ENCODE data around the gene UBE2Z. TPM values are rescaled to one million over a fixed set of nuclear protein-coding genes. Genes with fewer than 3 reads are reported as not detected.

The UBE2Z gene
- total RNA-seq, 2 experiments from 2014 or later: 52.3 to 81.1 TPM

- DNase-seq (ENCODE audit: low spot score): no peak
- Histone ChIP-seq H3K27ac (ENCODE audit: low read depth, low read length, poor library complexity, severe bottlenecking) (peak overlapping the region; percentile 46), H3K4me1 (ENCODE audit: insufficient read depth, low read length, poor library complexity, severe bottlenecking) (peaks cover 19% of the 10 kb centered on the region), H2AFZ (ENCODE audit: low read length) (peak overlapping the region; percentile 35; the same call in 1 of the 2 replicates), H3K9me3 (ENCODE audit: low read length) (no peaks in the 10 kb centered on the region), H3K4me2 (ENCODE audit: low read length) (peak overlapping the region; percentile 93), H4K20me1 (ENCODE audit: insufficient read depth, low read length) (no peaks in the 10 kb centered on the region), H3K9me2 (ENCODE audit: insufficient read depth, low read length) (no peaks in the 10 kb centered on the region), H3K4me3 (ENCODE audit: low read depth, low read length, poor library complexity, severe bottlenecking) (peak overlapping the region; percentile 96), H3K79me2 (ENCODE audit: insufficient read depth, low read depth, low read length) (peaks cover 25% of the 10 kb centered on the region), H3K36me3 (ENCODE audit: insufficient read depth, low read length) (peaks cover 44% of the 10 kb centered on the region)
- no TSS peak for BruUV-seq (replicated peaks)
- ChIA-PET POLR2A (interaction anchor here (1.5 to 2.6 kb wide), 2 partner anchors 11 to 14 kb away, joined by 7 to 14 read pairs; partner anchors contain the start of gene UBE2Z), CTCF (ENCODE audit: unreplicated experiment) (no interaction called here)
- TF ChIP-seq EZH2phosphoT487 (IDR thresholded peaks at IDR 0.05; ENCODE audit: borderline replicate concordance, low read depth, low read length) (no peak), CTCF (conservative IDR thresholded peaks at IDR 0.05; ENCODE audit: low read length) (no peak)
- intact Hi-C loops (cut with micrococcal nuclease; ENCODE audit: unreplicated experiment): loop anchor here (2.0 kb wide), 1 partner anchor 139 kb away; no protein-coding TSS in a partner anchor
Observed at GRCh38 chr17:48893646-48894508, 14.3 kb upstream of the UBE2Z start.

GRCh38 chr17:48894886-48895285 lies 13.3 kb upstream of the UBE2Z start:
- H4K20me1 ChIP-seq (ENCODE audit: insufficient read depth, low read length): no peaks in the 10 kb centered on the region
- DNase-seq (ENCODE audit: low spot score): no peak
- intact Hi-C loops (cut with micrococcal nuclease; ENCODE audit: unreplicated experiment): no loop called here
- peaks cover 44% of the 10 kb centered on the region for H3K36me3 ChIP-seq (ENCODE audit: insufficient read depth, low read length)
- BruUV-seq (replicated peaks): no TSS peak
- CTCF ChIA-PET (ENCODE audit: unreplicated experiment): no interaction called here
- H3K9me3 ChIP-seq (ENCODE audit: low read length): no peaks in the 10 kb centered on the region
- no peak overlapping the region for H3K4me3 ChIP-seq (ENCODE audit: low read depth, low read length, poor library complexity, severe bottlenecking)
- no peak overlapping the region for H2AFZ ChIP-seq (ENCODE audit: low read length)
- no peak for TF ChIP-seq CTCF (conservative IDR thresholded peaks at IDR 0.05; ENCODE audit: low read length)
- no peak for TF ChIP-seq EZH2phosphoT487 (IDR thresholded peaks at IDR 0.05; ENCODE audit: borderline replicate concordance, low read depth, low read length)
- no peak overlapping the region for H3K4me2 ChIP-seq (ENCODE audit: low read length)
- H3K27ac ChIP-seq (ENCODE audit: low read depth, low read length, poor library complexity, severe bottlenecking): no peak overlapping the region
- peaks cover 19% of the 10 kb centered on the region for H3K4me1 ChIP-seq (ENCODE audit: insufficient read depth, low read length, poor library complexity, severe bottlenecking)
- no peaks in the 10 kb centered on the region for H3K9me2 ChIP-seq (ENCODE audit: insufficient read depth, low read length)
- H3K79me2 ChIP-seq (ENCODE audit: insufficient read depth, low read depth, low read length): peaks cover 25% of the 10 kb centered on the region
- POLR2A ChIA-PET: interaction anchor here (1.5 to 2.6 kb wide), 2 partner anchors 10 to 13 kb away, joined by 7 to 14 read pairs; partner anchors contain the start of gene UBE2Z

- Histone ChIP-seq H3K27ac (ENCODE audit: low read depth, low read length, poor library complexity, severe bottlenecking) (no peak overlapping the region), H2AFZ (ENCODE audit: low read length) (no peak overlapping the region), H3K79me2 (ENCODE audit: insufficient read depth, low read depth, low read length) (no peaks in the 10 kb centered on the region), H3K9me2 (ENCODE audit: insufficient read depth, low read length) (no peaks in the 10 kb centered on the region), H3K9me3 (ENCODE audit: low read length) (no peaks in the 10 kb centered on the region), H3K4me3 (ENCODE audit: low read depth, low read length, poor library complexity, severe bottlenecking) (no peak overlapping the region), H3K4me2 (ENCODE audit: low read length) (no peak overlapping the region), H3K4me1 (ENCODE audit: insufficient read depth, low read length, poor library complexity, severe bottlenecking) (no peaks in the 10 kb centered on the region), H4K20me1 (ENCODE audit: insufficient read depth, low read length) (no peaks in the 10 kb centered on the region), H3K36me3 (ENCODE audit: insufficient read depth, low read length) (peaks cover 22% of the 10 kb centered on the region)
- no TSS peak for BruUV-seq (replicated peaks)
- CTCF ChIA-PET (ENCODE audit: unreplicated experiment): no interaction called here
- POLR2A ChIA-PET: interaction anchor here (0.6 to 1.5 kb wide), 2 partner anchors 9 to 346 kb away, joined by 5 read pairs; partner anchors contain the start of gene ATP5MC1
- intact Hi-C loops (cut with micrococcal nuclease; ENCODE audit: unreplicated experiment): no loop called here
- no peak for DNase-seq (ENCODE audit: low spot score)
- TF ChIP-seq CTCF (conservative IDR thresholded peaks at IDR 0.05; ENCODE audit: low read length) (no peak), EZH2phosphoT487 (IDR thresholded peaks at IDR 0.05; ENCODE audit: borderline replicate concordance, low read depth, low read length) (no peak)
Observed at GRCh38 chr17:48901241-48901640, 7.0 kb upstream of the UBE2Z start.
